ENCODE measurements around the gene BBIP1.

DNA sequence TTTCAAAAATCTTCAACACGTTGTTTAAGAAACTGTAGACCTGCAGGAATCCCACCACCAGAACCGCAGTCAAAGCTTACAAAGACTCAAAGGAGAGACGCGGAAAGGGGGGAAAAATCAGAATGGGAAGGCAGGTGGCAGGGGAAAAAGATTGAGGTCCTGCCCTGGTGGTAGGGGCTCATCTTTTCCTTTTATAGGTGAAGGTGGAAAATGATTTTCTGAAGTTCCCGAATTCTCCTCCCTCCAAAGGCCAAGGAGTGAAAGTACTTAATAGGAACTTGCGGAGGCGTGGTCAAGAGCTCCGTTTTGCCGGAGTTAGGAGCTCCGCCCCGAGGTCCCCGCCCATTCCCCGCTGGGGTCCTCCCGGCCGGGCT, 724 bp downstream of the BBIP1 start:
- TF ChIP-seq, protein P1, sequence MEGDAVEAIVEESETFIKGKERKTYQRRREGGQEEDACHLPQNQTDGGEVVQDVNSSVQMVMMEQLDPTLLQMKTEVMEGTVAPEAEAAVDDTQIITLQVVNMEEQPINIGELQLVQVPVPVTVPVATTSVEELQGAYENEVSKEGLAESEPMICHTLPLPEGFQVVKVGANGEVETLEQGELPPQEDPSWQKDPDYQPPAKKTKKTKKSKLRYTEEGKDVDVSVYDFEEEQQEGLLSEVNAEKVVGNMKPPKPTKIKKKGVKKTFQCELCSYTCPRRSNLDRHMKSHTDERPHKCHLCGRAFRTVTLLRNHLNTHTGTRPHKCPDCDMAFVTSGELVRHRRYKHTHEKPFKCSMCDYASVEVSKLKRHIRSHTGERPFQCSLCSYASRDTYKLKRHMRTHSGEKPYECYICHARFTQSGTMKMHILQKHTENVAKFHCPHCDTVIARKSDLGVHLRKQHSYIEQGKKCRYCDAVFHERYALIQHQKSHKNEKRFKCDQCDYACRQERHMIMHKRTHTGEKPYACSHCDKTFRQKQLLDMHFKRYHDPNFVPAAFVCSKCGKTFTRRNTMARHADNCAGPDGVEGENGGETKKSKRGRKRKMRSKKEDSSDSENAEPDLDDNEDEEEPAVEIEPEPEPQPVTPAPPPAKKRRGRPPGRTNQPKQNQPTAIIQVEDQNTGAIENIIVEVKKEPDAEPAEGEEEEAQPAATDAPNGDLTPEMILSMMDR (conservative IDR thresholded peaks at IDR 0.05; ENCODE audit: low read depth in 2 of 2), result no peak
- TF ChIP-seq, protein P2, sequence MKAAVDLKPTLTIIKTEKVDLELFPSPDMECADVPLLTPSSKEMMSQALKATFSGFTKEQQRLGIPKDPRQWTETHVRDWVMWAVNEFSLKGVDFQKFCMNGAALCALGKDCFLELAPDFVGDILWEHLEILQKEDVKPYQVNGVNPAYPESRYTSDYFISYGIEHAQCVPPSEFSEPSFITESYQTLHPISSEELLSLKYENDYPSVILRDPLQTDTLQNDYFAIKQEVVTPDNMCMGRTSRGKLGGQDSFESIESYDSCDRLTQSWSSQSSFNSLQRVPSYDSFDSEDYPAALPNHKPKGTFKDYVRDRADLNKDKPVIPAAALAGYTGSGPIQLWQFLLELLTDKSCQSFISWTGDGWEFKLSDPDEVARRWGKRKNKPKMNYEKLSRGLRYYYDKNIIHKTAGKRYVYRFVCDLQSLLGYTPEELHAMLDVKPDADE (IDR thresholded peaks at IDR 0.05), result no peak; the same call in 1 of the 2 replicates
- TF ChIP-seq, protein P3, sequence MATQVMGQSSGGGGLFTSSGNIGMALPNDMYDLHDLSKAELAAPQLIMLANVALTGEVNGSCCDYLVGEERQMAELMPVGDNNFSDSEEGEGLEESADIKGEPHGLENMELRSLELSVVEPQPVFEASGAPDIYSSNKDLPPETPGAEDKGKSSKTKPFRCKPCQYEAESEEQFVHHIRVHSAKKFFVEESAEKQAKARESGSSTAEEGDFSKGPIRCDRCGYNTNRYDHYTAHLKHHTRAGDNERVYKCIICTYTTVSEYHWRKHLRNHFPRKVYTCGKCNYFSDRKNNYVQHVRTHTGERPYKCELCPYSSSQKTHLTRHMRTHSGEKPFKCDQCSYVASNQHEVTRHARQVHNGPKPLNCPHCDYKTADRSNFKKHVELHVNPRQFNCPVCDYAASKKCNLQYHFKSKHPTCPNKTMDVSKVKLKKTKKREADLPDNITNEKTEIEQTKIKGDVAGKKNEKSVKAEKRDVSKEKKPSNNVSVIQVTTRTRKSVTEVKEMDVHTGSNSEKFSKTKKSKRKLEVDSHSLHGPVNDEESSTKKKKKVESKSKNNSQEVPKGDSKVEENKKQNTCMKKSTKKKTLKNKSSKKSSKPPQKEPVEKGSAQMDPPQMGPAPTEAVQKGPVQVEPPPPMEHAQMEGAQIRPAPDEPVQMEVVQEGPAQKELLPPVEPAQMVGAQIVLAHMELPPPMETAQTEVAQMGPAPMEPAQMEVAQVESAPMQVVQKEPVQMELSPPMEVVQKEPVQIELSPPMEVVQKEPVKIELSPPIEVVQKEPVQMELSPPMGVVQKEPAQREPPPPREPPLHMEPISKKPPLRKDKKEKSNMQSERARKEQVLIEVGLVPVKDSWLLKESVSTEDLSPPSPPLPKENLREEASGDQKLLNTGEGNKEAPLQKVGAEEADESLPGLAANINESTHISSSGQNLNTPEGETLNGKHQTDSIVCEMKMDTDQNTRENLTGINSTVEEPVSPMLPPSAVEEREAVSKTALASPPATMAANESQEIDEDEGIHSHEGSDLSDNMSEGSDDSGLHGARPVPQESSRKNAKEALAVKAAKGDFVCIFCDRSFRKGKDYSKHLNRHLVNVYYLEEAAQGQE (IDR thresholded peaks at IDR 0.05; ENCODE audit: unreplicated experiment), result no peak
- TF ChIP-seq EZH2phosphoT487 (IDR thresholded peaks at IDR 0.05; ENCODE audit: unreplicated experiment) (no peak), ZNF114 (CRISPR knock-in tag; IDR thresholded peaks at IDR 0.05) (no peak), POLR2AphosphoS5 (IDR thresholded peaks at IDR 0.05; ENCODE audit: low read depth) (no peak), EZH2 (IDR thresholded peaks at IDR 0.05; ENCODE audit: low read depth, unreplicated experiment) (no peak), JUNB (IDR thresholded peaks at IDR 0.05; ENCODE audit: unreplicated experiment) (no peak), ZNF331 (CRISPR knock-in tag; IDR thresholded peaks at IDR 0.05; ENCODE audit: low read depth) (no peak)

Data from GM23338 (cell line).